ENCODE measurements around the gene HGF.
"Not testable (repeated sequence)": the region's sequence is repeated elsewhere in the genome, so short reads cannot be mapped to it uniquely, and the experiment has no call there.

The HGF gene

GRCh38 chr7:81776161-81776560 is 6.3 kb upstream of the HGF start:
- no peak for DNase-seq (ENCODE audit: low read depth)

DNA sequence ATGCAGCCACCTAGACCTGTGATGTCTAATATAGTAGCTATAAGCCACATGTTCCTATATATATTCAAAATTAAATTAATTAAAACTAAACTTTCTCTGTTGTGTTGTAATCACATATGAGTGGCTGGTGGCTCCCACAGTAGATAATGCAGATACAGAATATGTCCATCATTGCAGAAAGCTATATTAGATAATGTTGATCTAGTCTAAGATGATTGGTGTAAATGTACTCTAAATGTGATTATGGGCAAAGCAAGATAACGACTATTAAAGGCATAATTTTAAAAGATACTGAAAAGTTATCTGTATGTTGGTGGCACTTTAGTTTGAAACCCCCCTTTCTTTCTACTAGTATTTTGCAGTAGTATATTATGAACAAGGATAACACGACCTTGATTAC is 5.7 kb upstream of the HGF start:
- DNase-seq (ENCODE audit: low read depth), result no peak

- DNase-seq (ENCODE audit: low read depth), result no peak
Observed at GRCh38 chr7:81774551-81774950, 4.7 kb upstream of the HGF start.

GRCh38 chr7:81770728-81771223 is 929 bp upstream of the HGF start:
- DNase-seq (ENCODE audit: low read depth), result no peak

DNA sequence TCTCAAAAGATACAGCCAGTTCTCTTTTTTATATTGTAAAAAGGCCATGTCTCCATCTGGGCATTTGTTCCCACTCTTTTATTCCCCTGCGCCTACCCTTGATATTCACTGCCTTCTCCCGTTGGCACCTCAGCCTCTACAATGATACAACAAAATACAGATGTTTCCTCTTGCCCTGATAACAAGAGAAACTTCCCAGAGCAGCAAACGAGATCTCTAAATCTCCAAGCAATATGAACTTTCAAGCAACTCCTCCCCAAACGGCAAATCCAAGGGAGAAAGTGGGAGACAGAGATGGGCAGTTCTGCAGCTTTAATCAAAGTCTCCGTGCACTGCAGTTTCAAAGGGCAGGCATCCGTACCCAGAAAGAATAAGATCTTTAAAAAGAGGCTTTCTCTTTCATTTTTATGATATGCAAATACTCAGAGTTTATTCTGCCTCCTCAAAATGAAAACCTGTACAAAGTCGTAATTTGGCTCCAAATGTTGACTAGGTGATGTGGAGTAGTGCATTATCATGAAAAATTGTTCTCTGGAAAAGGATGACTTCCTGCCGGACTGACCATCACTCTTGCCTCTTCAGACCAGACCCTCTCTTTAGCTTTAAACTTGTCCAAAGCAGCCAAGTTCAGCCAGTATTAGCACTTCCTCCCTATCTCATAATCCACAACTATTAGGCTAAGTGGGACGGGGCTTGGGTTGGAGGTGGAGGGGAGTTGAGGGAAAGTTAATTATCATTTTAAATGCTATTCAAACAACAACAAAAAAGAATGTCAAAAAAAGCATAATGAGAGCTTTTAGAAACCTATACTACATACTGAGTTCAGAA is 682 bp downstream of the HGF start:
- DNase-seq (ENCODE audit: low read depth), result no peak

DNA sequence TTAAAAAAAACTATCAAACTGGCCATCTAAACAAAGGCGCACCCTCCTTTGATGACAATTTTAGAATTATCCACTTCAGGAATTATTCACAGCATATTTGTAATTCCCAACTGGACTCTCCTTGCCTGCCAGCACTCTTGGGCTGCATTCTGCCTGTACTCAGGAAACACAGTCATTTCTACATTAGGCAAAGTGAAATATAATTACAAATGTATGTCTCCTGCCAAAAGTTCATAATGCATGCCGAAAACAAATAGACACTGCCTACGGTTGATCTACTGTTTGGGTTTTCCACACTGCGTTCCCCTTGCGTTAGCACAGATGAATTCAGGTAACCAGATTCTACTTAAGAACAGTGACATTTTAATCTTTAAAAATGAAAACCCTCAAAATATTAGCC is 1.9 kb downstream of the HGF start:
- no peak for DNase-seq (ENCODE audit: low read depth)

- no peak for DNase-seq (ENCODE audit: low read depth)
Observed at GRCh38 chr7:81761821-81762220, 8.0 kb downstream of the HGF start.

DNA sequence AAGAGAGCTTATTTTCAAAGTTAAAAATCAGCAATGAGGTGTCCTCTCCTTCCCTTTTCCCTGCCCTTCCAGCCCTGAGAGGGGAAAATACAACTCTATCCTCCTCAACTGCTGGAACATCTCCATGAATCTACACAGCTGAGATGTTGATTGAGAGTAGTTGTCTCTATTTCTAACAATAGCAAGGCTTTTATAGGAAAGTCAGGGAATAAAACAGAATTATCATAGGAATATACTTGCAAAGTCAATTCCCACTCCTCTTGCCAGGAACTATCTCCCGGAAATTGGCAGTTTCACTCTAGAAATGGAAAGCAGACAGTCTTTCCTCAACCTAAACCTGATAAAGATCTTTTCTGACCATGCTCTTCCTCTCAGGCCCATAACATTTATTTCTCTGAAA is 8.8 kb downstream of the HGF start:
- DNase-seq (ENCODE audit: low read depth), result no peak

GRCh38 chr7:81754918-81755696 is 14.7 kb downstream of the HGF start:
- DNase-seq (ENCODE audit: low read depth), result no peak

GRCh38 chr7:81753392-81753791 is 16.5 kb downstream of the HGF start:
- DNase-seq (ENCODE audit: low read depth), result no peak

DNA sequence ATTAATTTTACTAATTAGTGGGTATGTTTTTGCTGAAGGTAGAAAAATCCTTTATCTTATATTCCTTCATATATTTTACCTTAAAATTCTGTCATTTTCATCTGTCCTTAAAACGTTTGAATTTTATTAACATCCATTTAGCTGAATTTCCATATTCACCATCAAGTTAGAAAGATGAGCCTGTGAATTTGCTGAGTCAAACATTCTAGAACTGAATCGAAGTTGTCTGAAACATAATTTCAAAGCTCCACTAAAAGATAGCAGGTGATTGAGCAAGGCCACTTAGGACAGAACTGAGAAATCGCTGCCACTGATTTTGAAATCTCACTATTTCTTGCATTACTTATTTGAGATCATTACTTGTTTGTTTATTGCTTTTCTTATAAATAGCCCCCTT is 17.5 kb downstream of the HGF start:
- no peak for DNase-seq (ENCODE audit: low read depth)

DNA sequence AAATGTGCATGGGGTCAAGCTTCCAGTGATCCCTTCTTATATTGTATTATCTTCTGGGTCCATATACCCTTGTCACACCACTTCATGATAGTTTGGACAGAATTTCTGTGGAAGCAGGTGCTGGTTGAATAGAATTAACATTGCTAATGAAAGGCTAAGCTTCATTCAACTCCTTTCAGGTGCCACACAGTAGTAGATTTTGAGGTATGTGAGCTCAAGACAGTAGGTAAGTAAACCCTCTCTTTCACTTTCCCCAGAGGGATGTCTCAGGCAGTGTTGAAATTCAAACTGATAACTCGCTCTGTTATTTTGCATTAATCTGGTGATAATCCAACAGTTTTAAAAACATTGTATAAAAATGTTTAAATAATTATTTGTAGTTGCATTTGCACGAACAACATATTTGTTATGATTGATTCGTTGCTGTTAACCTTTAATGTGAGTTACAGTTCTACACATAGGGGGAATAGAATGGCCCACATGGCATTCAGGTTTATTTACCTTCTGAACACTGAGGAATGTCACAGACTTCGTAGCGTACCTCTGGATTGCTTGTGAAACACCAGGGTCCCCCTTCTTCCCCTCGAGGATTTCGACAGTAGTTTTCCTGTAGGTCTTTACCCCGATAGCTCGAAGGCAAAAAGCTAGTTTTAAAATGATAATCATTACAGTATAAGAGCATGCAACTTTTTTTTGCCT is 18.1 kb downstream of the HGF start:
- DNase-seq (ENCODE audit: low read depth), result no peak

- no peak for DNase-seq (ENCODE audit: low read depth)
Observed at GRCh38 chr7:81745637-81746036, 24.2 kb downstream of the HGF start.

DNA sequence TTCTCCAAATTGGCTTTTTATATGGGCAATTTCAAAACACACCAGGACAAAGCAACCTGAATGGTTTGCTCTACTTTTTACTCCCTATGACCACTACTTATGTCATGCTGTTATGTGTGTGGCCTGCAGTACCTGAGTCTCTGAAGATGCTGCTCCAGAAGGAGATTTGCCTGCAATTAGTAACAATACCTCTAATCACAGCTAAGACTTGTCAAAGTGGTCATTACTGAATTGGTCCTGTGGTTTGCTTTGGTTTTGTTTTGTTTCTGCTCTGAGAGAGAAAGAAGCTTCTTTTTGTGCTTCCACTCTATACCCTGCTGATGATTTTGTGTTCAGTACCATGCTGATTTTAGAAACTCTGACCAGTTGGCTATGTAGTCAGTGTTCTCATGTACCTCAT is 25.5 kb downstream of the HGF start:
- no peak for DNase-seq (ENCODE audit: low read depth)

- DNase-seq (ENCODE audit: low read depth), result no peak
Observed at GRCh38 chr7:81743665-81744064, 26.2 kb downstream of the HGF start.

DNA sequence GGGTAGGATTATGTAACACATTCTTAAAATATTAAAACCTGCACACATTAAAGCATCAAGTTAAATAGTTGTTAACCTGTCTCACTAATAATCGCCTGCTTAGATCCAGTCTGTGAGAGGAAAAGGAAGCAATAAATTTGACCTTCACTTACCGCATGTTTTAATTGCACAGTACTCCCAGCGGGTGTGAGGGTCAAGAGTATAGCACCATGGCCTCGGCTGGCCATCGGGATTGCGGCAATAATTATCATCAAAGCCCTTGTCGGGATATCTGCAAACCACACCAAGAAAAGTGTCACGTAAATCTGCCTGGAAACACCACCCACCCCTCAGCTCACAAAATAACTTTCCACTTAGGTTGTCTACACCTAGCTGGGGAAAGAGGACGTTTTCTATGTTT is 26.6 kb downstream of the HGF start:
- no peak for DNase-seq (ENCODE audit: low read depth)

- no peak for DNase-seq (ENCODE audit: low read depth)
Observed at GRCh38 chr7:81740403-81740802, 29.4 kb downstream of the HGF start.

GRCh38 chr7:81736091-81736490 is 33.8 kb downstream of the HGF start:
- DNase-seq (ENCODE audit: low read depth), result no peak

DNA sequence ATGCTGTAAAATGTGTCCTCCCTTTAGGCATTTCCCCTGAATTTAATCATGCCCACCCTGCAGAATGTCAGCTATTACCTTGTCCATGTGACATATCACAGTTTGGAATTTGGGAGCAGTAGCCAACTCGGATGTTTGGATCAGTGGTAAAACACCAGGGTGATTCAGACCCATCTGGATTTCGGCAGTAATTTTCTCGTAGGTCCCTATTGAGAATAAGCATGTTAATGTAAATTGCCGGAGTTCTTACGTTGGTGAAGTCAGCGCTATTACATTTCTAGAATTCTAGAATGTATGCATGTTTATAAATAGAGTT is 44.1 kb downstream of the HGF start:
- no peak for DNase-seq (ENCODE audit: low read depth)

GRCh38 chr7:81725003-81725811 is 44.6 kb downstream of the HGF start:
- DNase-seq (ENCODE audit: low read depth), result no peak

DNA sequence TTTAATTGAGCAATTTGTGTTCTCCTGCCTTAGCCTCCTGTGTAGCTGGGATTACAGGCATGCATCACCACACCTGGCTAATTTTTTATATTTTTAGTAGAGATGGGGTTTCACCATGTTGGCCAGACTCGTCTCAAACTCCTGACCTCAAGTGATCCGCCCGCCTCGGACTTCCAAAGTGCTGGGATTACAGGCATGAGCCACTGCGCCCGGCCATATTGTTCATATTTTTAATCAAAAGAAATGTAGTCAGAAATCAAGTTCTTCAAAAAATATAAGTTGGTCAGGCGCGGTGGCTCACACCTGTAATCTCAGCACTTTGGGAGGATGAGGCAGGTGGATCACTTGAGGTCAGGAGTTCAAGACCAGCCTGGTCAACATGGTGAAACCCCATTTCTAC is 47.6 kb downstream of the HGF start:
- DNase-seq (ENCODE audit: low read depth), result not testable (repeated sequence)

DNA sequence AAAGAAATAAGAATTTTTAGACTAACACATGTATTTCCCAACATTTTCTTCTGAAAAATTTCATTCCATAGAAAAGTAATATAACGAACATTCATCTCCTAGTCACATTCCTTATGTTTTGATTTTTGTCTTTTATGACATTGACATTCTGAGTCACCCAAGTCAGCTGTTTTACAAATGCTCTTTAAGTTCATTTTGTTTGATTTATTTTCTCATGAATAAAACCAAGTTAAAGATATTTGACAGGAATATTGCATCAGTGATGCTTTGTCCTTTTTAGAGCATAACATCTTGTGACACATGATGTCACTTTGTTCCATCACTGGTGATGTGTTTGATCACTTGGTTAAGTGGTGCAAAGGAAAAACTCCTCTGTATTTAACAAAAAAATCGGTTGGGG is 48.4 kb downstream of the HGF start:
- DNase-seq (ENCODE audit: low read depth), result no peak
